ENCODE results near the gene FXYD3.

Gene FXYD3

DNA sequence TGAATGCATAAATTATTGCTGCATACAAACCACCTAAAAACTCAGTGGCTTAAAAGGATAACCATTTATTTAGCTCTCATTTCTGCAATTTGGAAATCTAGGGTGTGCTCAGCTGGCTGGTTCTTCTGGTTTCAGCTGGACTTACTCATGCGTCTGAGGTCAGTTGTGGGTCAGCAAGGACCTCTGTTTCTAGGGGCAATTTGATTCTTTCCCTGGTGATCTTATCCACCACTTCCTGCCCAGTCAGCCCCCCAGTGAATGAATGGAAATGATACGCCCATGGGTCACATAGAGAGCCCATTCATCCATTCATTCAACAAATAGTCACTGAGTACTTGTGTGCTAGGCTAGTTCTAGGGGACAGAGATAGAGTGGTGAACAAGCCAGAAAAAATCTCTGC lies 48.8 kb downstream of the FXYD3 start:
- FAIRE-seq = no peak

DNA sequence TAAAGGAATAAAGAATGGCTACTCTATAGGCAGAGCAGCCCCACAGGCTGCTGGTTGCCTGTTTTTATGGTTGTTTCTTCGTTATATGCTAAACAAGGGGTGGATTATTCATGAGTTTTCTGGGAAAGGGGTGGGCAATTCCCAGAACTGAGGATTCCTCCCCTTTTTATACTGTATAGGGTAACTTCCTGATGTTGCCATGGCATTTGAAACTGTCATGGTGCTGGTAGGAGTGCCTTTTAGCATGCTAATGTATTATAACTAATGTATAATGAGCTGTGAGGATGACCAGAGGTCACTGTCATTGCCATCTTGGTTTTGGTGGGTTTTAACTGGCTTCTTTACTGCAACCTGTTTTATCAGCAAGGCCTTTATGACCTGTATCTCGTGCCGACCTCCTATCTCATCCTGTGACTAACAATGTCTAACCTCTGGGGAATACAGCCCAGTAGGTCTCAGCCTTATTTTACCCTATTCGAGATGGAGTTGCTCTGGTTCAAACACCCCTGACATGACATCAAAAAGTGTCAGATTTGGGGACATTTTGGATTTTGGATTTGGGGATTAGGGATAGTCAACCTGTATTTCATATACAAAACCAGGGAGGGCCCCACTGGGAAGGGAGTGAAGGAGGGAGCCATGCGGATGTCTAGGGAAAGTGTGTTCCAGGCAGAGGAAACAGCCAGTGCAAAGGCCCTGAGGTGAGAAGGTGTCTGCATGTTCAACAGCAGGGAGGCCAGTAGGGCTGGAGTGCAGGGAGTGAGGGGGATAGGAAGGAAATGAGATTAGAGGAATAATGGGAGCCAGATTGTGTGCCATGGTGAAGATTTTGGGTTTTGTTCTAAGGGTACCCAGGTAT lies 49.8 kb downstream of the FXYD3 start:
- FAIRE-seq = no peak

- FAIRE-seq = no peak
These were observed 50.8 kb downstream of the FXYD3 start for GRCh38 chr19:35166100-35167063.

DNA sequence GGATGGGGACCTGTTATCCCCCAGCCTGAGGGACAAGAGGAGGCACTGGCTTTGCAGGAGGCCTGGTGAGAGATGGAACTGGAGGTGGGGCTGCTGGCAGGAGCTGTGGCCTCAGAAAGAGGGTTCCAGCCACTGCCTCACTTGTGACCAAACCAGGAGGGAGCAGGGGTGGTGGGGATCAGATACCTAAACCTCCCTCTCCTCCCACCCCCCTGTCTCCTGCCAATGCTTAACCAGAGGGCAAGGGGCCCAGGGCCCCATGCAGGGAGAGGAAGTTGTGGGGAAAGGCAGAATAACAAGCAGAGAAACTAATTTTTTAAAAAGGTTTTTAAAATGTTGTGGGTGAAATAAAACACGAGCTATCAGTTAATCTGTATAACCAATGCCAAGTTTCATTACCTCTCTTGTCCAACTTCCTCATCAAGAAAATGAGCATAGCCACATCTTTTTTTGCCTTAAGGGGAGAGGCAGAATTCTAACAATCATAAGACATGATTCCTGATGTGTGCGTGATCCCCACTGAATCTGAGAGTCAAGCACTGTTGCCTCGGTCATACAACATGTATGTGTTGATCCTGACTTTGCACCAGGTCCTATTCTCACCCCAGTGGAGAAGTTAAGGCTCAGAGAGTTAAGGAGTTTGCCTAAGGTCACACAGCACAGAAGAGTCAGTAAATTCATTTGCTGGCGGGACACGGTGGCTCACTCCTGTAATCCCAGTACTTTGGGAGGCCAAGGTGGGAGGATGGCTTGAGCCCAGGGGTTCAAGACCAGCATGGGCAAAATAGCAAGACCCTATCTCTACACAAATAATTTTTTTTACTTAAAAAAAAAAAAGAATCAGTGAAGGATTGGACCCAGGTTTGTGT lies 51.9 kb downstream of the FXYD3 start:
- no peak for FAIRE-seq

- FAIRE-seq = no peak
These were observed 52.6 kb downstream of the FXYD3 start for GRCh38 chr19:35168196-35168595.

DNA sequence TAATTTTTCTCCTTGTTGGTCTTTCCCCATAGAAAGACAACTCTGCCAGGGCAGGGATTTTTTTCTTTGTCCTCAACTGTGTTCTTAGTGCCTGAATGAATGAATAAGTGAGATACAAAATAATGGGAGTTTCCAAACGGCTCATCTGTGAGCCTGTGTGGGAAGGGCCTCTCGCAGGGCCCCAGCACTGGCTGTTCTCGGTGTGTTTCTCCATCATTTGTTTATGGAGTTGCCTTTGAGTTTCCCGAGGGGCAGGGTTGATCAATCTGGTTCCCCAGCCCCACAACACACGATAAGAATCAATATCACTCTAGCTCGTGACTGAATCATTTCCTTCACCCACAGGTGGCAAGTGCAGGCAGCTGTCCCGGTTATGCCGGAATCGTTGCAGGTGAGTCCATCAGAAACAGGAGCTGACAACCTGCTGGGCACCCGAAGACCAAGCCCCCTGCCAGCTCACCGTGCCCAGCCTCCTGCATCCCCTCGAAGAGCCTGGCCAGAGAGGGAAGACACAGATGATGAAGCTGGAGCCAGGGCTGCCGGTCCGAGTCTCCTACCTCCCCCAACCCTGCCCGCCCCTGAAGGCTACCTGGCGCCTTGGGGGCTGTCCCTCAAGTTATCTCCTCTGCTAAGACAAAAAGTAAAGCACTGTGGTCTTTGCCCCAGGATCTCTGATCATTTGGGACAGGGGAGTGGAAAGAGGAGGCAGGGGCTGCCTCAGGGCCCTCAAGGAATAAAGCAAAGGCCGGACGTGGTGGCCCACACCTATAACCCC lies 53.8 kb downstream of the FXYD3 start:
- no peak for FAIRE-seq

GRCh38 chr19:35170359-35171061 lies 54.9 kb downstream of the FXYD3 start:
- no peak for FAIRE-seq

GRCh38 chr19:35171730-35172129 lies 56.1 kb downstream of the FXYD3 start:
- no peak for FAIRE-seq
